K562 (cell line): ENCODE results near the gene C5orf22. TPM values are rescaled to one million over a fixed set of nuclear protein-coding genes. Genes with fewer than 3 reads are reported as not detected.

Source experiments
- ATAC-seq: fragments of 200-7000 bp; cut with Tn5 transposase; 3 replicates; pipeline ENCODE4 v1.9.1; 2020; ENCODE audit warnings: moderate library complexity
- BruUV-seq: library from RNA; stranded (reverse); fragments of 400-500 nt; replicated peaks from 2 replicates; lab custom pipeline; 2021; lab: Mats Ljungman, UMichigan
- CTCF ChIA-PET: fragments of 300-600 bp; formaldehyde crosslinking; extraction: SDS; loops from one replicate; lab custom pipeline; 2021; ENCODE audit warnings: low intra/inter-chr PET ratio; lab: Yijun Ruan, JAX
- POLR2A ChIA-PET: fragments of 300-600, 350-650 bp; sonication (Branson Sonifier 250); formaldehyde crosslinking; extraction: SDS; loops from one replicate; lab custom pipeline; 2021; ENCODE audit warnings: antibody characterized with exemption, inconsistent platforms; lab: Yijun Ruan, JAX
- DNase-seq, 4 experiments: peaks; one replicate each; pipeline versions ENCODE4 v3.0.0 to v3.0.0-alpha.2; 2011 to 2018; ENCODE audit warnings: low spot score in 3 of 4, mixed read lengths in 3 of 4; ENCODE audit errors: extremely low read depth in 1 of 4
- FAIRE-seq: peaks from 2 replicates; lab custom pipeline; 2011; peaks lifted over from hg19 to GRCh38; lab: Jason Lieb, UNC
- H2AFZ ChIP-seq: 2 replicates; pipeline ENCODE4 v1.6.0; 2011; ENCODE audit warnings: low read depth, low read length, control low read depth, inconsistent platforms
- H3K27ac ChIP-seq: fragments of 200-600 bp; 3 replicates; pipeline ENCODE4 v1.8.0; 2011; ENCODE audit warnings: low read depth, mild to moderate bottlenecking, control low read depth, inconsistent platforms, low read length, moderate library complexity, mixed read lengths; ENCODE audit errors: extremely low read depth
- H3K27me3 ChIP-seq, 2 experiments: fragments of 300-600 bp in 1 of 2; 2 replicates in 1 of 2; 3 replicates in 1 of 2; pipeline versions ENCODE4 v1.6.0 to v1.8.0; 2011; ENCODE audit warnings: inconsistent platforms in 2 of 2, low read length in 2 of 2, mild to moderate bottlenecking in 1 of 2, mixed read lengths in 1 of 2, moderate library complexity in 1 of 2; ENCODE audit not compliant: control insufficient read depth in 2 of 2, insufficient read depth in 2 of 2
- H3K36me3 ChIP-seq: fragments of 300-600 bp; 3 replicates; pipeline ENCODE4 v1.8.0; 2011; ENCODE audit warnings: mild to moderate bottlenecking, low read length, inconsistent platforms; ENCODE audit not compliant: control insufficient read depth, insufficient read depth
- H3K4me1 ChIP-seq, 2 experiments: fragments of 200-600 bp in 1 of 2; replicated peaks in 1 of 2; 2 replicates in 1 of 2; 3 replicates in 1 of 2; pipeline versions ENCODE4 v1.5.1 to v1.8.0; 2011; ENCODE audit warnings: inconsistent platforms in 2 of 2, low read length in 2 of 2, mild to moderate bottlenecking in 1 of 2, mixed read lengths in 1 of 2, moderate library complexity in 1 of 2; ENCODE audit not compliant: control insufficient read depth in 2 of 2, insufficient read depth in 2 of 2
- H3K4me2 ChIP-seq: 2 replicates; pipeline ENCODE4 v1.6.1; 2011; ENCODE audit warnings: low read length, control low read depth, inconsistent platforms, mixed read lengths; ENCODE audit not compliant: insufficient read depth
- H3K4me3 ChIP-seq: fragments of 200-600 bp; sonication (generic), shearing (Covaris generic); 2 replicates; pipeline ENCODE4 v1.5.1; 2016; ENCODE audit warnings: control low read depth, inconsistent platforms
- H3K79me2 ChIP-seq: fragments of 200-600 bp; 3 replicates; pipeline ENCODE4 v1.8.0; 2011; ENCODE audit warnings: low read length, inconsistent platforms; ENCODE audit not compliant: control insufficient read depth, insufficient read depth
- H3K9ac ChIP-seq, 2 experiments: 2 replicates each; pipeline versions ENCODE4 v1.6.0 to v1.6.1; 2011; ENCODE audit warnings: low read depth in 2 of 2, low read length in 2 of 2, control low read depth in 1 of 2, inconsistent platforms in 1 of 2, mild to moderate bottlenecking in 1 of 2, mixed read lengths in 1 of 2; ENCODE audit not compliant: insufficient read depth in 1 of 2
- H3K9me1 ChIP-seq: one replicate; pipeline ENCODE4 v1.6.0; 2011; ENCODE audit warnings: inconsistent platforms, mild to moderate bottlenecking, low read length, moderate library complexity; ENCODE audit not compliant: control insufficient read depth, insufficient read depth
- H3K9me3 ChIP-seq: replicated peaks from 2 replicates; pipeline ENCODE4 v1.5.1; 2011; ENCODE audit warnings: low read depth, low read length, inconsistent platforms; ENCODE audit not compliant: control insufficient read depth, insufficient read depth
- H4K20me1 ChIP-seq: replicated peaks from 2 replicates; pipeline ENCODE4 v1.6.1; 2011; ENCODE audit warnings: low read length, inconsistent platforms, mixed read lengths; ENCODE audit not compliant: control insufficient read depth, insufficient read depth
- CBX3 ChIP-seq, 2 experiments: IDR thresholded peaks; 1 replicate in 1 of 2; 2 replicates in 1 of 2; pipeline ENCODE4 v1.6.1; 2012; ENCODE audit warnings: inconsistent platforms in 2 of 2, low read length in 2 of 2, borderline replicate concordance in 1 of 2, control low read depth in 1 of 2
- RAD51 ChIP-seq: fragments of 450-650 bp; IDR thresholded peaks from 2 replicates; pipeline ENCODE4 v1.7.1; 2016; ENCODE audit warnings: low read depth, mild to moderate bottlenecking, borderline replicate concordance
- WGBS: fragments of 100-300 bp; shearing (Covaris generic); methylation state at CpG from one replicate; pipeline ENCODE4 v1.1.6; 2016; ENCODE audit warnings: low coverage, mixed read lengths; ENCODE audit not compliant: insufficient coverage; ENCODE audit errors: missing lambda C conversion rate; 5-methylcytosine and 5-hydroxymethylcytosine counted together
- in situ Hi-C: fragments of 300-500 bp; cut with MboI; formaldehyde crosslinking; loops from 4 replicates; pipeline ENCODE4 v1.15.0; 2018; ENCODE audit warnings: inconsistent platforms, mixed read lengths
- intact Hi-C: fragments of 100-400 bp; cut with micrococcal nuclease; formaldehyde crosslinking; loops from 2 replicates; pipeline ENCODE4 v1.14.2; 2022
- polyA plus RNA-seq, 8 experiments: library from polyadenylated mRNA; depleted of rRNA in 4 of 8; stranded (reverse) in 5 of 8; unstranded in 3 of 8; fragments of >200 nt; fragmentation: Nextera tagmentation in 2 of 8; fragmentation: Illumina TruSeq in 1 of 8; extraction: Ambion mirVana in 2 of 8; extraction: Trizol in 1 of 8; gene quantifications; 2 replicates each; pipeline versions ENCODE4 v1.2.1 to v1.2.3, GENCODE V29; 2011 to 2014; ENCODE audit warnings: inconsistent platforms in 1 of 8, missing spikeins in 1 of 8
- total RNA-seq, 7 experiments: library from RNA; depleted of rRNA in 6 of 7; stranded (reverse); fragments of >200 nt in 6 of 7; fragmentation: Illumina TruSeq in 2 of 7; extraction: Trizol in 2 of 7; gene quantifications; 2 replicates each; pipeline versions ENCODE4 v1.2.1 to v1.2.3, GENCODE V29; 2011 to 2021; ENCODE audit warnings: low replicate concordance in 1 of 7
- TF ChIP-seq, protein P1 (sequence below): sonication (generic); formaldehyde crosslinking; IDR thresholded peaks from 2 replicates; pipeline ENCODE4 v1.9.0; 2022; ENCODE audit warnings: mild to moderate bottlenecking, missing genetic modification reagents

C5orf22 gene
- total and polyA plus RNA-seq, 9 of the 15 experiments (the other 6 are each of a cell fraction or from before 2014, with no cell fraction given), result 22.7 to 56.7 (median 39.3) TPM

DNA sequence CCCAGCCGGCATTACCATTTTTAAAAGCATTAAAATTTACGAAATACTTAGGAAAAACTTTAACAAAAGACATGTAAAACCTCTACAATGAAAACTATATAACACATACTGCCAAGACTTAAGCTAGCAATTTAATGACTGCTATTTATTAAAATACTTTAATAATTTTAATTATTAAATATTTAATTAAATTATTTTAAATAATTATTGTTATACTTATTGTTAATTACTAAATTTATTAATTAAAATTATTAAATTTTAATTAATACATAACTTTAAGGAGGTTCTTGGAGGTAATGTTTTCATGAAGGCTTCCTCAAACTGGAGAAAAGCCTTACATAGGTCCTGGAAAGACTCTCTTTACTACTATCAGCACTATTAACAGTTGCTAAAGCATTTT, 47.5 kb downstream of the C5orf22 start:
- Histone ChIP-seq H3K4me3 (no peak overlapping the region), H3K9me3 (no peaks in the 10 kb centered on the region), H2AFZ (no peak overlapping the region), H3K9ac (no peak overlapping the region), H3K27me3 (peaks cover 5% of the 10 kb centered on the region in 2 experiments; a peak in 3 of 5 replicates), H3K36me3 (no peaks in the 10 kb centered on the region), H3K27ac (no peak overlapping the region), H3K4me2 (no peak overlapping the region), H3K9me1 (no peaks in the 10 kb centered on the region), H4K20me1 (no peaks in the 10 kb centered on the region), H3K4me1 (no peaks in the 10 kb centered on the region), H3K79me2 (no peaks in the 10 kb centered on the region)
- ChIA-PET POLR2A (no interaction called here), CTCF (interaction anchor here (0.6 kb wide), 1 partner anchor 1847 kb away, joined by 4 read pairs; no protein-coding TSS in a partner anchor)
- FAIRE-seq (no peak), DNase-seq (no peak), ATAC-seq (no peak)
- no TSS peak for BruUV-seq
- TF ChIP-seq RAD51, result no peak
- TF ChIP-seq CBX3 (IDR thresholded peaks at IDR 0.05; ENCODE audit: borderline replicate concordance in 1 of 2, low read length in 2 of 2), result no peak
- TF ChIP-seq, protein P1, sequence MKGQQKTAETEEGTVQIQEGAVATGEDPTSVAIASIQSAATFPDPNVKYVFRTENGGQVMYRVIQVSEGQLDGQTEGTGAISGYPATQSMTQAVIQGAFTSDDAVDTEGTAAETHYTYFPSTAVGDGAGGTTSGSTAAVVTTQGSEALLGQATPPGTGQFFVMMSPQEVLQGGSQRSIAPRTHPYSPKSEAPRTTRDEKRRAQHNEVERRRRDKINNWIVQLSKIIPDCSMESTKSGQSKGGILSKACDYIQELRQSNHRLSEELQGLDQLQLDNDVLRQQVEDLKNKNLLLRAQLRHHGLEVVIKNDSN (CRISPR knock-in tag), result no peak
- intact Hi-C loops, result no loop called here
- in situ Hi-C loops, result loop anchor here (25.0 kb wide), 1 partner anchor 1033 kb away; no protein-coding TSS in a partner anchor
- 0% methylated on average over 2 of the region's 2 CpGs for WGBS
